ENCODE results near the gene MLN.

Gene MLN

DNA sequence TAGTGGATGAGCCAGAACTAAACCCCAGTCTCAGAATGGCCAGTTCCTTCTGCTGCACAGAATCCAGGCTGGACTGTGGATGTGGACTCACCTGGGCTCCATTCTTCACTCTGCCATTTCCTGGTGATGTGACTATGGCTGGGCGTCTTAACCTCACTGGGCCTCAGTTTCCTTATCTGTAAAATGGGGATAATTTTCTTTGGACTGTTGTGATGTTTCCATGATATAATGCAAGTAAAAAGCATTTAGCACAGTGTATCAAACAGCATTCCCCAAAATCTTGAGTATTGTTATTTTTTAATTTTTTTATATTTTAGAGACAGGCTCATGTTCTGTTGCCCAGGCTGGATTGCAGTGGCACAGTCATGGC is 51.2 kb downstream of the MLN start:
- DNase-seq (ENCODE audit: low spot score): no peak

DNA sequence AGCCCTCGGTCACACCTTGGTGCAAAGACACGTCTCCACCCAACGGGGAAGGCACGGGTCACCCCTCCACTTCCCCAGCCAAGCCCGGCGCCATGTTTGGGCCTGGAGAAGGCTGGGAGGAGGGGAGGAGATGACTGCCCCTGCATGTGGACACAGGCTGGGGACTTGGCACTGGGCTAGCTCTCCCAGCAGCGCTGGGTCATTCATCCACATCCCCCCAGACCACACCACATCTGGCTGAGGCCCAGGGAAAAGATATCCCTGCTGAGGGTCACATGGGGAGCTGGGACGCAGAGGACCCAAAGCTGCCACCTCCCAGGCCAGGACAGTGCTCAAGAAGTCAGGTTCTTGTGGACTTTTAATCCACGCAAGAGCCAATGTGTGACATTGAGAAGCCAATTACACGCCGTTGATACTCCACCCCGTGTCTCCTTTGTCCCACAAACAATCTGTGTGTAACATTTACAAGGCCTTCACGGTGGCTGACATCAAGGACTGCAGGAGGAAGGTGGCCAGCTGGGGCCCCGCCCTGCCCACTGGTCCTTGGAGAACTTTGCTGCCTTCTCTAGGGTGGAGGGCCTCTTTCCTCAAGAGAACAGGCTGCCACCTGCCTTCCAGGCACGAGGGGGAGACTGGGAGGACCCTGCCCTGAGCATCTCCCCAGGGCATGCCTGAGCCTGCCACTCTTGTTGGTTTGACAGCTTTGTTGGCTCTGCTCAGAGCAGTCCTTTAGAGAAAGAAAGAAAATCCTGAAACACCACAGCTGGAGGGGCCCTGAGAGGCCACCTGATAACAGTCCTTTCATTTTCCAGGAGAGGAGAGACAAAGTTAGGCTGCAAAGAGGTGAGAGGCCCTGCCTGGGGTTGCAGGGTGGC is 51.8 kb downstream of the MLN start:
- DNase-seq (ENCODE audit: low spot score): no peak

DNA sequence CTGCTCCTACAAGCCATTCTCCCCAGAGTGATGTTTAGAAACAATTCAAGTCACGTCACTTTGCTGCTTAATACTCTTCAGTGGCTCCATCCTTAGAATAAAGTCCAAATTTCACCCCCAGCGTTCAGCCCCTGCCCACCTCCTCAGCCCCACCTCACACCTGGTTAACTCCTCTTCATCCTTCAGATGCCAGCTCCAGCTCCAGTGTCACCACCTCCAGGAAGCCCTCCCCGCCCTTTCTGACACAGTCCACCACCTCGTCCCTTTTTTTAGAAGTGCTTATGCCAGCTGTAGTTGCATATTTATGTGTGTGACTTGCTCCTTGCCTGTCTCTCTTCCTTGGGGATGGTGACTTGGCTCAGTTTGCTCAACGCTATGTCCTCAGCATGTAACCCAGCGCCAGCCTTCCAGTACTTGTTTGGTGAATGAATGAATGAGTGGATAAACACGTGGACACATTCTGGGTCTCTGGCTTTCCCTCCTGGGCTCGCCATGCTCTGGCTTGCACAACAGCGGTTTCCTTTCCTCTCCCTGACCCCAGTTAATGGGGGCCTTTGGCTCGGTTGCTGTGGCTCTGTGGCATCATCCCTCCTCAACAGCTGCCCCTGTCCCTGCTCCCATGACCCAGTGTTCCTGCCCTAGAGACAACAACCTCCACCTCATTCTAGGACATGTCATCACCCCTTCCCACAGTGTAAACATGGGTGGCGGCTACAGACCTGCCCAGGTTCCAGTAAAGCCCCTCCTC is 53.4 kb downstream of the MLN start:
- DNase-seq (ENCODE audit: low spot score): no peak

DNA sequence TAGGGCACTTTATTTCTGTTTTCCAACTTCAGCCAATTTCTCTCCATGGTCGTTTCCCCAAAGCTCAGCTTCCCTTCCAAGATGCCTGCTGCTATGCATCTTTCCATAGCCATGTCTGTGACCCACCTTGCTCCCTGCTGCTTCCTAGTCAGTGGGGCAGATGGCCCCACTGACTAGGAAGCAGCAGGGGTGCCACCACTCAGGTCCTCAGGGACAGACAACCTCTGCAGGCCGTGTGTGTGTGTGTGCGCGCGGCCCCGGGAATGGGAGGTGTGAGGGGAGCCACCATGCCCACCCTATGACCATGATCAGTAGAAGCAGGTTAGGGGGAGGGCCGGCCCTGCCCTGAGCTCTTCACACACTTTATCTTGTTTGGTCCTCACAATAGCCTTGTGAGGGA is 54.4 kb downstream of the MLN start:
- no peak for DNase-seq (ENCODE audit: low spot score)

DNA sequence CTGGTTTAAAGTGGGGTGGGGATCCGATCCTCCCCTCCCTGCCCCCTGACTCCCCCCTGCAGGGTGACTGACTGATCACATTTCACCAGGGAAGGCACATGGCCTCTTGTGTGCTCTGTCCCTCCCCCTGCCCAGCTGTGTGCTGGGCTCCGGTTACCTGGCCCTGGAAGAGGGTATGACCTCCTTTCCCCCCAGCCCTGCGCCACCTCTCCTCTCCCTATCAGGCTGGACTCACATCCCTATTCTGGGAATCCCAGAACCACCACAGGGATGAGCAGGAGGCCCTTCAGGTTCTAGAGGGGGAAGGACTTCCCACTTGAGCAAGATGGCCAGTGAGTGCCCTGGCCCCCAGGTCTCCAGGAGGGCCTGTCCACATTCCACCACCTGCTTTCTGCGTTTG is 55.0 kb downstream of the MLN start:
- no peak for DNase-seq (ENCODE audit: low spot score)

DNA sequence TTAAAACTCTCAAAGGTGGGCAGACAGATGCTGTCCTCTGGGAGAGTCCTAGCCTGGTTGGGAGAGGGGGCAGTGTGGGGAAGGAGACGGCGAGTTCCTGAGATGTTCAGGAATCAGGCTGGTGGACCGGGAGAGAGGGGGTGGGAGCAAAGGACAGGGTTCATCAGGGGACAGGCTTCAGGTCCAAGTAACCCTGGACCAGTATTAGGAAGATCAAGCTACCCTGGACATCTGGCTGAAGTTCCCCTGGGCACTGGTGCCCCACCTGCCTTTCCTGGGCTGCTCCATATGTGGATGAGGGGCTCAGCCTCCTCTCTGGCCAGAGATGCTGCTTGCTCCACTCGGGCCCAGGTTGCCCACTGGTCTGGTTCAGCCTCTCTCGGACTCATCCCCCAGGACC is 56.0 kb downstream of the MLN start:
- no peak for DNase-seq (ENCODE audit: low spot score)

DNA sequence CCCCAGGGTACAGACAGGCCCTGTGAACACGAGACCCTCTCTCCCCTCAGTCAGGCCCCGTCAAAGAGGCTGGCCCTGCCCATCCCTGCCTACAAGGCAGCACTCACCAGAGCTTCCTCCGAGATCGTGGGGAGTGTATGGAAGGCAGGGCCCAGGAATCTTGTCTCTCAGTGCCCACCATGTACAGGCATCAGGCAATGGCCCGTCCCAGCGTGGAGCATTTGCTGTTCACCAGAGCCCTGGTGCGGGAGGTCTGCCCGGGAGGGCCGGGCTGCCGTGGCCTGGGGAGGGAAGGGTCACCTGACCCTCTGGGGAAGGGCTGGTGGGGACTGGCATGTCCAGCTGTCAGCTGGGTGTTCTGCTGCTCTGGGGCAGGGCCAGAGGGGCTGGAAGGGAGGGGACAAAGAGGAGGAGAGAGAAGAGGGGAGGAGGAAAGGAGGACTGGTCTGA is 57.1 kb downstream of the MLN start, which contains the start of gene IP6K3:
Gene IP6K3 (minus strand): TSS at position 255 of the 450 bp plus-strand sequence. CDS start 11,429 bp downstream, outside the sequence.
- no peak for DNase-seq (ENCODE audit: low spot score)

DNA sequence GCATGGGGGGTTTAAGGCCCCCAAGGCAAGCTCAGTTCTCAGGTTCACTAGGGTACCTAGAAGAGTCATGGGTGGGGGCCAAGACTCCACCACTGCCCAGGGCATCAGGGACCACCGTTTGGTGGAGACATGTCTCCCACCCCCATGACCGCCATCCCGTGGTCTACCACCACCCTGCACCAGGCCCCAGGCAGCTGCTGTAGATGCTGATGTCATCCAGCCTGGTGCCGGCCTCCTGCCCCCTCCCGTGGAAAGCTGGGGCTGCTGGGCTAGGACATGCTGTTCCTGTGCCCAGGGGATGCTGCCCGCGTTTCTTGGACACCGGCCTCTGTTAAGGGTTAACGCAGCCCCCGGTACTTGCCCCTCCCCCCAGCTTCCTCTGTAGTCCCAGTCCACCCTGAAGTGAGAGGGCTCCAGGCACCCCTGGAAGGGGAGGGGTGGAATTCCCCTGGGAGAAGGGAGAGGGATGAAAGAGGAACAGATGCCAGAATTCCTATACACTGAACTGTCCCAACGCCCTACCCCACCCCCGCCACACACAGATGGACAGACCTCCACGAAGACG is 57.7 kb downstream of the MLN start:
- peak; percentile 75 for DNase-seq (ENCODE audit: low spot score)

DNA sequence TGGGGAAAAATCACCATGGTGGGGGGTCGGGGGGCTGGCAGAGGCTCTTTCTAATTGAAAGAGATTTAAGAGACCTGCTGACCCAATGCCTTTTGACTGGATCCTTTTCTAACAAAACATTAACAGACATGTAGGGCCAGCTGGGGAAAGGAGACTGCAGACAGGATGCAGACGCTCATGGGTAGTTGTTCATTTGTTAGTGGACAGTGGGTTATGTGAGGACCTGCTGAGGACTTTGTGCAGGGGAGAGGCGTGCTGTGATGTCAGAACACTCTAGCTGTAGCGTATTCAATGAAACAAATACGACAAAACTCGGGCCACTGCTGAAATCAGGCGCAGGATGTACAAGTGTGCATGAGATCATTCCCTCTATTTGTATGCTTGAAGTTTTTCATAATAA is 58.3 kb downstream of the MLN start:
- DNase-seq (ENCODE audit: low spot score): no peak

DNA sequence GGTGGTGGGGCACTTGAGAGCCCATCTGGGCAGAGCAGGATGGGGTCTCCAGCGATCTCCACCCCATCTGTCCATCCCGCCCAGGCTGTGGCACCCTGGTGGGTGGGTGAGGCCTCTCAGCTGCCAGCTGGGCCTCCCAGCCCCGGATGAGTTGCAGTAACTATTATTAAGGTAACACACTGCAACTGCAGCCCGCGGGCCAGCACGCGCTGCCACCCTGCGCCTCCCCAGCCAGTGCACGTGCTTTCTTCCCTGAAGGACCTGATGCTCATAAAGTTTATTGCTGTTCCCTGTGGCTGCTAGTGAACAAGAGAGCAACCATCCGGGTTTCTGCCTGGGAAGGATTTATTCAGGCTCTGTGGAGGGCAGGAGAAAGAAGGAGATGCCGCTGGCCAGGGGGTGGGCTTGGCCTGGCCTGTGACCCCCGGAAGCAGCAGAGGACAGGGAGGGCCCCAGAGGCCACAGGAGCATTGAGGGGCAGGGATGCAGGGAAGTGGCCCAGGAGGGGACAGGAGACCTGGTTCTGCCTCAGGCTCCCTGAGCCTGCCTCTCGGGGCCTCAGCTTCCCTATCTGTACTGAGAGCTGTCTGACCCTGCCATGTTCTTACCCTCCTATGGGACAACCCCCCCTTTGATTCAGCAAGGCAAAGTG is 58.8 kb downstream of the MLN start:
- no peak for DNase-seq (ENCODE audit: low spot score)

Measured in GM03348 (cell line).